Measurements from ENCODE around the gene MOGAT1. TPM values are rescaled to one million over a fixed set of nuclear protein-coding genes. Genes with fewer than 3 reads are reported as not detected.

MOGAT1 gene
- total RNA-seq, 1 experiment from 2014 or later = not detected

GRCh38 chr2:222751821-222752719 is 80.6 kb downstream of the MOGAT1 start:
- H2BK20ac ChIP-seq (ENCODE audit: low read depth, low read length, poor library complexity, severe bottlenecking) = no peak overlapping the region
- H3K14ac ChIP-seq (ENCODE audit: insufficient read depth, low read length) = no peak overlapping the region
- no peak overlapping the region for H2AFZ ChIP-seq (ENCODE audit: low read length)
- H4K91ac ChIP-seq (ENCODE audit: insufficient read length, low read depth, low read length) = no peak overlapping the region
- no peak overlapping the region for H2BK5ac ChIP-seq (ENCODE audit: insufficient read length, low read length)
- H2BK15ac ChIP-seq (ENCODE audit: low read depth, low read length) = no peak overlapping the region
- H4K5ac ChIP-seq (ENCODE audit: insufficient read length, low read depth, low read length) = no peak overlapping the region
- no peak overlapping the region for H2AK5ac ChIP-seq (ENCODE audit: insufficient read length, low read length)
- no peak overlapping the region for H3K4me2 ChIP-seq (ENCODE audit: insufficient read depth, insufficient read length, low read length)
- H4K8ac ChIP-seq (replicated peaks; ENCODE audit: insufficient read length, low read depth, low read length) = no peak overlapping the region
- no peaks in the 10 kb centered on the region for H3K23me2 ChIP-seq (ENCODE audit: insufficient read length, low read depth, low read length, poor library complexity, severe bottlenecking)
- Mint-ChIP-seq H3K36me3 (ENCODE audit: insufficient read depth in 1 of 3, low read depth in 3 of 3) (no peaks in the 10 kb centered on the region; a peak in 1 of 7 replicates), H3K27ac (no peak overlapping the region), H3K4me3 (no peak overlapping the region), H3K27me3 (ENCODE audit: low read depth) (peaks cover 38% of the 10 kb centered on the region), H3K4me1 (peaks cover 34 to 49% of the 10 kb centered on the region in 2 experiments), H3K9me3 (peaks cover 0 to 3% of the 10 kb centered on the region in 2 experiments; a peak in 1 of 5 replicates)
- no peak overlapping the region for H2BK12ac ChIP-seq (ENCODE audit: insufficient read length, low read depth, low read length)
- H3T11ph ChIP-seq (ENCODE audit: low read length) = no peak overlapping the region
- no peak for TF ChIP-seq CTCF (conservative IDR thresholded peaks at IDR 0.05)
- no peak overlapping the region for H2BK120ac ChIP-seq (ENCODE audit: low read depth, low read length, poor library complexity, severe bottlenecking)
- H3K79me1 ChIP-seq (ENCODE audit: insufficient read depth, low read depth, low read length, poor library complexity, severe bottlenecking) = no peaks in the 10 kb centered on the region
- WGBS (ENCODE audit: extremely low coverage, insufficient read length, low lambda C conversion rate) = 100% methylated on average over 2 of the region's 13 CpGs
- no peak for DNase-seq
- H3K79me2 ChIP-seq (ENCODE audit: insufficient read depth, low read length) = no peaks in the 10 kb centered on the region
- no peaks in the 10 kb centered on the region for H3K9me3 ChIP-seq (ENCODE audit: control insufficient read depth, low read depth, low read length)
- H3K27me3 ChIP-seq (ENCODE audit: insufficient read depth, low read length) = no peaks in the 10 kb centered on the region
- no peaks in the 10 kb centered on the region for H4K20me1 ChIP-seq (ENCODE audit: control insufficient read depth, insufficient read depth, insufficient read length)
- H3K9ac ChIP-seq (ENCODE audit: extremely low read depth, insufficient read length, low read length) = no peak overlapping the region
- H3K4ac ChIP-seq (ENCODE audit: low read depth, low read length) = no peak overlapping the region
- H3K23ac ChIP-seq (ENCODE audit: insufficient read length, low read depth, low read length) = no peak overlapping the region
- no peak overlapping the region for H3K18ac ChIP-seq (ENCODE audit: insufficient read length, low read depth, low read length)
- H3K56ac ChIP-seq (ENCODE audit: insufficient read length, low read depth, low read length) = no peak overlapping the region
- H3K4me1 ChIP-seq (ENCODE audit: insufficient read depth, low read length) = peaks cover 8% of the 10 kb centered on the region; the same call in 1 of the 2 replicates
- no peak overlapping the region for H3K27ac ChIP-seq (ENCODE audit: insufficient read length, low read depth, low read length)

Measured in H9 (cell line).